ENCODE measurements around the gene MAT2A.
"Not testable (repeated sequence)": the region's sequence is repeated elsewhere in the genome, so short reads cannot be mapped to it uniquely, and the experiment has no call there.

The MAT2A gene

GRCh38 chr2:85524336-85524908 lies 14.5 kb upstream of the MAT2A start:
- no peak for DNase-seq

GRCh38 chr2:85525029-85525428 lies 13.9 kb upstream of the MAT2A start:
- DNase-seq = no peak

GRCh38 chr2:85525567-85525966 lies 13.4 kb upstream of the MAT2A start:
- no peak for DNase-seq

GRCh38 chr2:85527787-85528186 lies 11.2 kb upstream of the MAT2A start:
- no peak for DNase-seq

GRCh38 chr2:85528355-85528754 lies 10.6 kb upstream of the MAT2A start:
- no peak for DNase-seq

- no peak for DNase-seq
Measured at GRCh38 chr2:85529809-85530208, 9.2 kb upstream of the MAT2A start.

- no peak for DNase-seq
Measured at GRCh38 chr2:85531589-85531988, 7.4 kb upstream of the MAT2A start.

- no peak for DNase-seq
Measured at GRCh38 chr2:85534099-85534498, 4.9 kb upstream of the MAT2A start.

- DNase-seq = no peak
Measured at GRCh38 chr2:85534881-85535280, 4.1 kb upstream of the MAT2A start.

- no peak for DNase-seq
Measured at GRCh38 chr2:85536479-85536878, 2.5 kb upstream of the MAT2A start.

- DNase-seq = no peak
Measured at GRCh38 chr2:85537600-85538506, 1.1 kb upstream of the MAT2A start.

GRCh38 chr2:85539361-85540132 lies 579 bp downstream of the MAT2A start:
- peak; percentile 82 for DNase-seq

GRCh38 chr2:85540133-85540648 lies 1.2 kb downstream of the MAT2A start:
- DNase-seq = no peak

- DNase-seq = no peak
Measured at GRCh38 chr2:85541262-85541661, 2.3 kb downstream of the MAT2A start.

GRCh38 chr2:85541753-85542457 lies 2.9 kb downstream of the MAT2A start:
- no peak for DNase-seq

- DNase-seq = no peak
Measured at GRCh38 chr2:85542777-85543176, 3.8 kb downstream of the MAT2A start.

GRCh38 chr2:85544254-85544691 lies 5.3 kb downstream of the MAT2A start:
- DNase-seq = not testable (repeated sequence)

- DNase-seq = not testable (repeated sequence)
Measured at GRCh38 chr2:85544915-85545779, 6.2 kb downstream of the MAT2A start.

GRCh38 chr2:85545780-85546240 lies 6.8 kb downstream of the MAT2A start:
- no peak for DNase-seq

GRCh38 chr2:85547089-85547858 lies 8.3 kb downstream of the MAT2A start:
- no peak for DNase-seq

Data from CD4-positive, alpha-beta T cell treated with Interleukin-21 for 1 hour (primary cell).